ENCODE results near the gene HPCA. TPM values are rescaled to one million over a fixed set of nuclear protein-coding genes. Genes with fewer than 3 reads are reported as not detected.
"Not testable (repeated sequence)": the region's sequence is repeated elsewhere in the genome, so short reads cannot be mapped to it uniquely, and the experiment has no call there.

HPCA gene
- total and polyA plus RNA-seq, 2 experiments from 2014 or later = not detected

DNA sequence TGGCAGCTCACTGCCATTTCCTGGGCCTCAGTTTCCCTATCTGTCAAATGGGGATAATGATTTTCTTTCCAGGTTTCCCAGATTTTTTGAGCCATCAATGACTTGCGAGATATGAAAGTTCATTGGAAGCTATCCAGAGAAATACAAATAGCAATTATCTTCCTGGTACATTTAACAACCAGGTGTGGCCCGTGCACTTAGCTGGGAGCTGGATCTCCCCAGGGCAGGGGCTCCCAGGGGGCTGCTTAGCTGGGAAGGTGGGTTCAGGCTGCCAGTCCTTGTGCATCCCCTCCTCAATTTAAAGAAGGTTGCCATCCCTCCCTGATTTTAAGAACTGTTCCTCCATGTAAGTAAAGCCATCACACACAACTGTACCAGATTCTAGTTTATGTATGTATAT, 18.5 kb downstream of the HPCA start:
- WGBS, 2 experiments (ENCODE audit: low coverage in 1 of 2, low lambda C conversion rate in 2 of 2, missing lambda C conversion rate in 2 of 2) = 90 to 96% methylated on average over 2 of the region's 2 CpGs
- Histone ChIP-seq H4K20me1 (ENCODE audit: insufficient read depth) (no peaks in the 10 kb centered on the region), H3F3A (ENCODE audit: insufficient read depth) (no peaks in the 10 kb centered on the region), H3K4me1 (ENCODE audit: insufficient read depth) (no peaks in the 10 kb centered on the region), H3K9me2 (ENCODE audit: insufficient read depth) (no peaks in the 10 kb centered on the region), H3K4me3 (no peak overlapping the region), H2AFZ (no peak overlapping the region), H3K27ac (no peak overlapping the region), H3K27me3 (replicated peaks; ENCODE audit: insufficient read depth) (no peaks in the 10 kb centered on the region), H3K4me2 (ENCODE audit: unreplicated experiment) (no peak overlapping the region), H3K79me2 (ENCODE audit: insufficient read depth) (no peaks in the 10 kb centered on the region), H3K36me3 (ENCODE audit: low read depth) (no peaks in the 10 kb centered on the region), H3K9me3 (ENCODE audit: low read depth) (no peaks in the 10 kb centered on the region), H3K9ac (no peak overlapping the region)
- DNase-seq = no peak
- TF ChIP-seq EZH2phosphoT487 (IDR thresholded peaks at IDR 0.05; ENCODE audit: insufficient read depth, low read depth) (no peak), EZH2 (IDR thresholded peaks at IDR 0.05; ENCODE audit: insufficient read depth, poor library complexity, severe bottlenecking) (no peak)
- in situ Hi-C loops (cut with MboI) = no loop called here

DNA sequence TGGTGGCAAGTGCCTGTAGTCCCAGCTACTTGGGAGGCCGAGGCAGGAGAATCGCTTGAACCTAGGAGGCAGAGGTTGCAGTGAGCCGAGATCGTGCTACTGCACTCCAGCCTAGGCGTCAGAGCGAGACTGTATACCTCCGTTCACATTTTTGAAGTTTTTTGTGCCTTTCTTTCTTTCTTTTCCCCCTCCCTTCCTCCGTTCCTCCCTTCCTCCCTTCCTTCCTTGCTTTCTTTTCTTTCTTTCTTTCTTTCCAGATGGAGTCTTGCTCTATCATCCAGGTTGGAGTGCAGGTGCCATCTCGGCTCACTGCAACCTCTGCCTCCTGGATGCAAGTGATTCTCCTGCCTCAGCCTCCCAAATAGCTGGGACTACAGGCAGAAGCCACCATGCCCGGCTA, 19.3 kb downstream of the HPCA start:
- H3K27me3 ChIP-seq (replicated peaks; ENCODE audit: insufficient read depth); H2AFZ ChIP-seq; DNase-seq; H3K36me3 ChIP-seq (ENCODE audit: low read depth); H3K27ac ChIP-seq; H3K4me2 ChIP-seq (ENCODE audit: unreplicated experiment); H3K9ac ChIP-seq; H3K4me3 ChIP-seq; H4K20me1 ChIP-seq (ENCODE audit: insufficient read depth); in situ Hi-C loops (cut with MboI); H3K9me3 ChIP-seq (ENCODE audit: low read depth); H3F3A ChIP-seq (ENCODE audit: insufficient read depth); H3K9me2 ChIP-seq (ENCODE audit: insufficient read depth); H3K79me2 ChIP-seq (ENCODE audit: insufficient read depth); H3K4me1 ChIP-seq (ENCODE audit: insufficient read depth): not testable (repeated sequence)
- 71 to 78% methylated on average over 10 of the region's 10 CpGs for WGBS, 2 experiments (ENCODE audit: low coverage in 1 of 2, low lambda C conversion rate in 2 of 2, missing lambda C conversion rate in 2 of 2)

DNA sequence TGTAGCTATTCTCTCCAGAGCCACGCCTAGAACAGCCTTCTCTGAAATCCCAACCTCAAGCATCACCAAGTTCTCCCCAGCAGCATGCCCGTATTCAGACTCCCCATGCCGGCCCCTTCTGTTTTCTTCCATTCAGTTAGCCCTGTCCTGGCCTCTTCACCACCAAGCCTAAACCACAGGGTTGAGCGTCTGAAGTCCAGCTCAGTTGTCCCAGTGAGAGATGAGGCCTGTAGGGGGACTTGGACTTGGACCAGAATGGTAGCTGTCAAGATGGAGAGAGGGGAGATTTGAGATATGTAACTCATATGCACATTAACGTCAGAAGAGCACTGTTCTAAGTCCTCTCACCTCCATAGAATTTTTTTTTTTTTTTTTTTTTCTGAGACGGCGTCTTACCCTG, 20.4 kb downstream of the HPCA start:
- no peak for TF ChIP-seq EZH2 (IDR thresholded peaks at IDR 0.05; ENCODE audit: insufficient read depth, poor library complexity, severe bottlenecking)
- TF ChIP-seq EZH2phosphoT487 (IDR thresholded peaks at IDR 0.05; ENCODE audit: insufficient read depth, low read depth) = no peak

DNA sequence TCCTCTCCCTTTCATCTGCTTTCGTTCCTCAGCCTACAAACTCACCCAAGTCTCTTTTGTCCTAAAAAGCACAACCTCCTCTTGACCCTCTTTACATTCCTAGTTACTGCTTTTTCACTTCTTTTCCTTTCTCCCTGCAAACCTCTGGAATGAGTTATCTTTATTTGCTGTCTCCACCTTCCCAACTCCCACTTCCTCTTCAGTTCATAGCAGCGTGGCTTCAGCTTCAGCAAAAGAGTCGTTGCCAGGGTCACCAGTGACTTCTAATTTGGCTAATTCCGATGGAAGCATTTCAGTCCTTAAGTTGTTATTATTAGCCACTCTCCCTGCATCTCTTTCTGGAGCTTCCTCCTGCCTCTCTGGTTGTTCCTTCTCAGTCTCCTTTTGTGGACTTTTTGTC, 21.1 kb downstream of the HPCA start:
- TF ChIP-seq EZH2phosphoT487 (IDR thresholded peaks at IDR 0.05; ENCODE audit: insufficient read depth, low read depth) (no peak), EZH2 (IDR thresholded peaks at IDR 0.05; ENCODE audit: insufficient read depth, poor library complexity, severe bottlenecking) (no peak)
- peak; percentile 39 for DNase-seq
- WGBS, 2 experiments (ENCODE audit: low coverage in 1 of 2, low lambda C conversion rate in 2 of 2, missing lambda C conversion rate in 2 of 2) = 18 to 29% methylated on average over 4 of the region's 4 CpGs

More for the DNA sequence above, 20.4 kb downstream of the HPCA start:
- Histone ChIP-seq H3K4me1 (ENCODE audit: insufficient read depth) (no peaks in the 10 kb centered on the region), H3K36me3 (ENCODE audit: low read depth) (no peaks in the 10 kb centered on the region), H3K27ac (no peak overlapping the region), H3K9me3 (ENCODE audit: low read depth) (no peaks in the 10 kb centered on the region), H3K4me2 (ENCODE audit: unreplicated experiment) (no peak overlapping the region), H3K79me2 (ENCODE audit: insufficient read depth) (no peaks in the 10 kb centered on the region), H2AFZ (no peak overlapping the region), H3K27me3 (replicated peaks; ENCODE audit: insufficient read depth) (no peaks in the 10 kb centered on the region), H3K9me2 (ENCODE audit: insufficient read depth) (no peaks in the 10 kb centered on the region), H3K9ac (no peak overlapping the region), H3F3A (ENCODE audit: insufficient read depth) (no peaks in the 10 kb centered on the region), H3K4me3 (no peak overlapping the region), H4K20me1 (ENCODE audit: insufficient read depth) (no peaks in the 10 kb centered on the region)
- in situ Hi-C loops (cut with MboI) = no loop called here
- WGBS, 2 experiments (ENCODE audit: low coverage in 1 of 2, low lambda C conversion rate in 2 of 2, missing lambda C conversion rate in 2 of 2) = 71 to 77% methylated on average over 7 of the region's 7 CpGs
- no peak for DNase-seq

DNA sequence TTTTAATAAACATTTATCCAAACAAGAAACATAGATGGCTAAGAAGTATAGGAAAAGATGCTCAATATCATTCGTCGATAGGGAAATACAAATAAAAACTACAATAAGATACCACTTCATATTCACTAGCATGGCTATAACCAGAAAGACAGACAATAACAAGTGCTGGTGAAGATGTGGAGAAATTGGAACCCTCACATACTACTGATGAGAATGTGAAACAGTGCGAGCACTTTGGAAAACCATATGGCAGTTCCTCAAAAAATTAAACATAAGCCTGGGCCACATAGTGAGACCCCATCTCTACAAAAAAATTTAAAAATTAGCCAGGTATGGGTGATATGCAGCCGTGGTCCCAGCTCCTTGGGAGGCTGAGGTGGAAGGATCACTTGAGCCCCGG, 24.0 kb downstream of the HPCA start:
- Histone ChIP-seq H3K79me2 (ENCODE audit: insufficient read depth) (no peaks in the 10 kb centered on the region), H3K4me1 (ENCODE audit: insufficient read depth) (no peaks in the 10 kb centered on the region), H3K9me3 (ENCODE audit: low read depth) (no peaks in the 10 kb centered on the region), H3K9me2 (ENCODE audit: insufficient read depth) (no peaks in the 10 kb centered on the region), H2AFZ (no peak overlapping the region), H3K27me3 (replicated peaks; ENCODE audit: insufficient read depth) (no peaks in the 10 kb centered on the region), H3K36me3 (ENCODE audit: low read depth) (no peaks in the 10 kb centered on the region), H4K20me1 (ENCODE audit: insufficient read depth) (no peaks in the 10 kb centered on the region), H3K4me2 (ENCODE audit: unreplicated experiment) (no peak overlapping the region), H3K4me3 (no peak overlapping the region), H3K27ac (no peak overlapping the region), H3F3A (ENCODE audit: insufficient read depth) (no peaks in the 10 kb centered on the region), H3K9ac (no peak overlapping the region)
- TF ChIP-seq EZH2 (IDR thresholded peaks at IDR 0.05; ENCODE audit: insufficient read depth, poor library complexity, severe bottlenecking) (no peak), EZH2phosphoT487 (IDR thresholded peaks at IDR 0.05; ENCODE audit: insufficient read depth, low read depth) (no peak)
- 64 to 68% methylated on average over 5 of the region's 5 CpGs for WGBS, 2 experiments (ENCODE audit: low coverage in 1 of 2, low lambda C conversion rate in 2 of 2, missing lambda C conversion rate in 2 of 2)
- in situ Hi-C loops (cut with MboI) = no loop called here
- no peak for DNase-seq

More for the DNA sequence above, 21.1 kb downstream of the HPCA start:
- Histone ChIP-seq H3K4me3 (no peak overlapping the region), H3F3A (ENCODE audit: insufficient read depth) (no peaks in the 10 kb centered on the region), H2AFZ (peak overlapping the region; percentile 56), H3K9me2 (ENCODE audit: insufficient read depth) (no peaks in the 10 kb centered on the region), H3K4me1 (ENCODE audit: insufficient read depth) (no peaks in the 10 kb centered on the region), H3K36me3 (ENCODE audit: low read depth) (no peaks in the 10 kb centered on the region), H3K9ac (no peak overlapping the region), H3K27ac (no peak overlapping the region), H3K79me2 (ENCODE audit: insufficient read depth) (no peaks in the 10 kb centered on the region), H3K4me2 (ENCODE audit: unreplicated experiment) (no peak overlapping the region), H4K20me1 (ENCODE audit: insufficient read depth) (no peaks in the 10 kb centered on the region), H3K27me3 (replicated peaks; ENCODE audit: insufficient read depth) (no peaks in the 10 kb centered on the region), H3K9me3 (ENCODE audit: low read depth) (no peaks in the 10 kb centered on the region)
- in situ Hi-C loops (cut with MboI) = no loop called here

All from GM23248 (cell line).